HG02938 (cell line): ENCODE measurements around the gene ZBBX.
"Not testable (repeated sequence)": the region's sequence is repeated elsewhere in the genome, so short reads cannot be mapped to it uniquely, and the experiment has no call there.

Experiments
- ATAC-seq: cut with Tn5 transposase; IDR thresholded peaks from one replicate; pipeline ENCODE4 v1.9.1; 2021; ENCODE audit warnings: mild to moderate bottlenecking, moderate library complexity; ENCODE audit not compliant: unreplicated experiment

The ZBBX gene, protein sequence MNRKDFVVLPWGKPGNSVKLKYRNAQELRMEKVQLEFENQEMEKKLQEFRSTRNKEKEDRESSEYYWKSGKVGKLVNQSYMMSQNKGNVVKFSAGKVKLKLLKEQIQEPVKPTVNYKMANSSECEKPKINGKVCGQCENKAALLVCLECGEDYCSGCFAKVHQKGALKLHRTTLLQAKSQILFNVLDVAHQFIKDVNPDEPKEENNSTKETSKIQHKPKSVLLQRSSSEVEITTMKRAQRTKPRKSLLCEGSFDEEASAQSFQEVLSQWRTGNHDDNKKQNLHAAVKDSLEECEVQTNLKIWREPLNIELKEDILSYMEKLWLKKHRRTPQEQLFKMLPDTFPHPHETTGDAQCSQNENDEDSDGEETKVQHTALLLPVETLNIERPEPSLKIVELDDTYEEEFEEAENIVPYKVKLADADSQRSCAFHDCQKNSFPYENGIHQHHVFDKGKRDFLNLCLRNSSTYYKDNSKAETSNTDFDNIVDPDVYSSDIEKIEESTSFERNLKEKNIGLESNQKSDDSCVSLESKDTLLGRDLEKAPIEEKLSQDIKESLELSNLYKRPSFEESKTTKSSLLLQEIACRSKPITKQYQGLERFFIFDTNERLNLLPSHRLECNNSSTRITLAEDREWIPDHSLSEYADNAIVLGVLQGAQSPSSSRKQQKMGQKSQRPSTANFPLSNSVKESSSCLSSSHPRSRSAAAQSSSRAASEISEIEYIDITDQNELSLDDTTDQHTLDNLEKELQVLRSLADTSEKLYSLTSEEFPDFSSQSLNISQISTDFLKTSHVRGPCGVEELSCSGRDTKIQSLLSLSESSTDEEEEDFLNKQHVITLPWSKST

DNA sequence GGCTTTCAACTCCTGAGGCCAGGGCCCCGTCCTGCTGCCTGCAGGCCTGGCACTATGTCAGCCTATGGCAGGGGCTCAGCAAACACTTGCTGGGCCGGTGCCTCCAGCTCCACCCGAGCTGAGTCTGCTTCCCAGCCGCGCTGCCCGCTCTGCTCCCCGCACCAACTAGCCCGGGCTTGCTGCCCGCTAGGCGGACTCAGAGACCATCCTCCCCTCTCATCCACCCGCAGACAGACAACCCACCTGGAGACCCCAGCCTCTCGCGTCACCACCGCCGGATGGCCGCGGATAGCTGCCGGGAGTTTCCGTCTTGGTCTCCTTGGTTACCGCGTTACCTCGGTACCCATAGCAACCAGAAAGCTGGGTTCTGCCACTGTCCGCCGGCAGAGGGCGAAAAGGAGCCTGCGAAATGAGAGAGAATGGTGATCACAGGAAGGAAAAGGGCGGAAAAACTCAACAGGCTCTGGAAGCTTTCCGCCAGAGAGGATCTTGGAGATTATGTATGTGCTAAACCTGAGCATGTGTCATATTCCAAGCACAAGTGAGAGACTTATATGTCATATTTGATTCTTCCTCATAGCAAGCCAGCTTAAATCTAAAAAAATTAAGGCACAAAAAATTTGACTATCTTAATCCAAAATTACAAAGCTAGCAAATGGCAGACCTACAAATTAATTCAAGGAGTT lies at the start of gene ZBBX:
Gene ZBBX (minus strand): TSS at position 294 of the 686 bp plus-strand sequence. CDS start 7,396 bp downstream, outside the sequence.
- ATAC-seq = peak; percentile 100

DNA sequence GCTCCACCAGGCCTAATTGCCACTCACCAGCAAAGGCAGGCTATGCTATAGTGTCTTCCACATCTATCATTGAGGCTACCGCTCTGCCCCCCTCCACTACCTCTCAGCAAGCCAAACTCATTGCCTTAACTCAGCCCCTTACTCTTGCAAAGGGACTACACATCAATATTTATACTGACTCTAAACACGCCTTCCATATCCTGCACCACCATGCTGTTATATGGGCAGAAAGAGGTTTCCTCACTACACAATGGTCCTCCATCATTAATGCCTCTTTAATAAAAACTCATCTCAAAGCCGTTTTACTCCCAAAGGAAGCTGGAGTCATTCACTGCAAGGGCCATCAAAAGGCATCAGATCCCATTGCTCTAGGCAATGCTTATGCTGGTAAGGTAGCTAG lies 46.9 kb upstream of the ZBBX start:
- ATAC-seq = not testable (repeated sequence)

DNA sequence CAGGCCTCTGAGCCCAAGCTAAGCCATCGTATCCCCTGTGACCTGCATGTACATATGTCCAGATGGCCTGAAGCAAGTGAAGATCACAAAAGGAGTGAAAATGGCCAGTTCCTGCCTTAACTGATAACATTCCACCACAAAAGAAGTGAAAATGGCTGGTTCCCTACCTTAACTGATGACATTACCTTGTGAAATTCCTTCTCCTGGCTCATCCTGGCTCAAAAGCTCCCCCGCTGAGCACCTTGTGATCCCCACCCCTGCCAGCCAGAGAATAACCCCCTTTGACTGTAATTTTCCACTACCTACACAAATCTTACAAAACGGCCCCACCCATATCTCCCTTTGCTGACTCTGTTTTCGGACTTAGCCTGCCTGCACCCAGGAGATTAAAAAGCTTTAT lies 42.3 kb upstream of the ZBBX start:
- ATAC-seq = not testable (repeated sequence)

DNA sequence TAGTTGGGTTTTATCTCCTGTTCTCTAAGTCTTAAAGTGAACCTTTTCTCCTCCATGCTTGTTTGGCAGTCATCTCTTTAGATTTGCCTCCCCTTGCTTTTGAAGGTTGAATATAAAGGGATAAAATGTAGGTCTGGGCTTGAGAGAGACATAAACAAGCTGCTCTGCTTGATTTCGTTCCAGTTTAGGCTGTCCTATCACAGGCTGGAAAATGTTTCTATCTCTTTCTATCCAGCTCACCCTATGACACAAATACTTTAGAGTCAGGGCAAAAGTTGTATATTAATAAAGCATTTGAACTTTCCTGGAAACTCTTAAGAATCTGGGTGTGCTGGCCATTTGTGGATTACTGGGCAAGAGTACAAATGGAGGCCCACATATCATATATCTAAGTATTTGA lies 29.5 kb upstream of the ZBBX start:
- ATAC-seq = no peak

DNA sequence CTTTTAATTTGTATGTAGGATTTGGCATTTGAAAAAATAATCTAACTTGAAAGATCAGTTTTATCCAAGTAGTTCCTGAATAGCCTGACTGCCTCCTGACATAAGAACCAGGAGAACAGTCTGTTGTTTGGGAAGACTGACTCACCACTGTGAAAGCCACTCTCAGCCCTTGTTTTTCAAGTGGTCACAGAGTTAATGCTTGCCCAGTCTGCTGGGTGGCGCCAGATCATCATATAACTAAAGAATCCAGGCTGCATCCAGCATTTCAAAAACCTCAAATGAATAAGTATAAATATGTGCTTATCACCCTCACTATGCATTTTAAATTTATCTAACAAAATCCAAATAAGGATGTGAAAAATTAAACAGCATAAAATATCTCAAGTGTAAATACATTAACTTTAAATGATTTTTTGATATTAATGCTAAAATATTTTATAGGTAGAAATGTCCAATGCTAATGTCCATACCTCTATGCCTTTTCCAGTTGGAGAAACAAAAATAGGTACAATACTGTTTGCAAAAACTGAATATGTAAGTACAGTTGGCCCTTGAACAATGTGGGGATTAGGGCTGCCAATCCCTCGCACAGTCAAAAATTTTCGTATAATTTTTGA lies 26.9 kb upstream of the ZBBX start:
- ATAC-seq = no peak

DNA sequence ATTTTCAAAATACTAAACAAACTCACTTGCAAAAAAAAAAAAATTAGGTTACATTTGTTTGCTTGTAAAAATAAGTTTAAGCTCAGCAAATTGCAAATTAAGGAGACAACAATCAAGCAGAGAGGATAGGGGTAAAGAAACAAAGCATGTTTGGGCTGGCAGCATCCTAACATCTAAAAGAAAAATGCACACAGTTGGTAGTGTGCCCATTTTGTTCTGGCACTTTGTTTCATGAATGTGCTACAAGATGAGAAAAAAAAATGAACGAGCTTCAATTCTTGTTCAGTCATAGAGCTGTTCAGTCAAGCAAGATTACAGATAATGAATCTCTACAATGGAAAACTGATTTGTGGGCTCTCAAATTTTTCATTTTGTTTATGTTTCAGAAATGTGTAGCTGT lies 17.7 kb upstream of the ZBBX start:
- no peak for ATAC-seq

DNA sequence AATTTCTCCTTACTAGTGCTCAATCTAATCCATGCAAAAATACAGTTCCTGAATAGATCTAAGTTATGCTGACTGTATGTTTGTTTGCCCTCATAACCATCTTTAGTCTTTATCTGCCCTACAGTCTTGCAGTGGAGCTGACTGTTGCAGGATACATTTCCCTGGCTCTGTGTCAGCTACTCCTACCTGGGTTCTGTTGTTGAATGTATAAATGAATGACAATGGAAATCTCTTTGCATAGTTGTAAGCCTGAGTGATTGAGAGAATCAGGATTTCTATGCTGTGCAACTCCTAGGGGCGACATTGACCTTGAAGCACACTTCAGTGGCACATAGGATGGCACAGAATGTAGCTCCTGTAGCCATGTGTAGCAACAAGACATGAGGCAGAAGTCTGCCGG lies 16.0 kb upstream of the ZBBX start:
- ATAC-seq = no peak

DNA sequence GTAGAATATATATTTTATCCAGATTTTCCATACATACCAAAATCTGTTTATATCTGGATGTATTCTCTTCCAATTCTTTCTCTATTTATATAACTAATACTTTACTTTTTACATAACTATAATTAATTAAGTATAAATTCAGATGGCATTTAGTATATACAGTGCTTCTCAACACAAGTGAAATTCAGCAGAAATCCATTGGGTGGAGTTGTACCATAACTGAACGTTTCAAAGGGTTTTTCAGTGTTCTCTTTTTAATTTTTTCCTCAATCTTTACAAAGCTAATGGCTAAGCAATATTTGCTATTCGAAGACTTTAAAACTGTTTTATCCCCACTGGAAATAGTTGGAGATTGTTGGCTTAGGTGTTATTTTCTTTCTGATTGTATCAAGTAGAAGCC lies 13.9 kb upstream of the ZBBX start:
- no peak for ATAC-seq

DNA sequence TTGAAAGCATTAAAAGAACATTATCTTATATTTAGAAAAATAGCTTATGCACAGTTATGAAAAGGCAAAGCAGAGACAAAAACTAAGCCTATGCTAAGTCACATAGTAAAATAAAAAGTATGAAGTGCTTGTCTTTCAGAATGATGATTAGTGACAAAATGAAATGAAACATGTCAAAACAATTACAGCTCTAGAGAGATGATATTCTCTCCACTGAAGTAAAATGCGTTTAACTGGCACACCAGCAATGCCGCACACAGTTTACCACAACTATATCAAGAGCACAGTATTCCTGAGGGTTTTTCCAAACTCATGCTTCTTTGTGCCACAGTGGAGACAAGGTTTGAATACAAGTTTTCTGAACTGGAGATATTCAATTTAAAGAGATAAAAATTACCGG lies 2.1 kb upstream of the ZBBX start:
- ATAC-seq = no peak

DNA sequence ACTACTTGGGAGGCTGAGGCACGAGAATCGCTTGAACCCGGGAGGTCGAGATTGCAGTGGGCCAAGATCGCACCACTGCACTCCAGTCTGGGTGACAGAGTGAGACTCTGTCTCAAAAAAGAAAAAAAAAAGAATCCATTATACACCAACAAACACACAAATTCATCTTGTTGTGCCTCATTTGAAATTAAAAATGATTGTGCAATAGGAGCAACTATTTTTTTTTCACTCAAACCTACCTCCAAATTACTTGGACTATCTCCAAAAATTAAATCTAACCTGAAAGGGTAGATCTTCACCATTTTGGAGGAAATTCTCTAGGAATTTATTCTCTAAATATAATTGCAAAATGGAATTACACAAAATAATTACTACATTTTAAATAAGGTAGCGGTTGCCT lies 4.6 kb downstream of the ZBBX start:
- ATAC-seq = no peak

DNA sequence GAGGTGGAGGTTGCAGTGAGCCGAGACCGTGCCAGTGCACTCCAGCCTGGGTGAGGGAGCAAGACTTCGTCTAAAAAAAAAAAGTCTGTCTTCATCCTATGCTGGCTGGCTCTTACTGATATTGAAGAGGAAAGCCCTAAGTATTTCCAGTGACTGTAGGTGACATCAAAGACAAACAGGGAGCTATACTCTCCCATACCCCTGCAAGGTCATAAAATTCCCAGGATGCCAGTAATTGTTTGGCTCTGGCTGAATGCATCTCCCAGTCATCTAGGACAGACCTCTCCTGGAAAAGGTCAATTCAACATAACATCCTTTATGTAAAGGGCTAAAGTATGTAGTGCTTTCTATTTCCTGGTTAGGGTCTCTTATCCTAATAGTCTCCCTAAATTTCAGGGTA lies 8.0 kb downstream of the ZBBX start:
- no peak for ATAC-seq

DNA sequence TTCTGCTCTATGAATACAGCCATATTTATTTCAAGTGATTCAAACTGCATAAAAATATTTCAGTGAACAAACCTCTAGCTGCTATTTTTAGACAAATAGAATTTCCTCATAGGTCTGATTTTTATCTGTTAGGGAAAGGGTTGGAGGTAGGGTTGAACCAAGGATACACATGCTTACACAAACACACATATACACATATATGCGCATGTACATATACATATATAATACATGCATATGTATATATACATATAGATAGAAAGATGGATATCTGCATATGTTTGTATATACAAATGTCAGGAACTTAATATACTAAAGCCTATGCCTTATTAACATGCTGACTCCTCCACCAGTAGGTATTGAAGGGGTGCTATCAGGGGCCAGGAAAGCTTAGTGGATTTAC lies 18.1 kb downstream of the ZBBX start:
- no peak for ATAC-seq

DNA sequence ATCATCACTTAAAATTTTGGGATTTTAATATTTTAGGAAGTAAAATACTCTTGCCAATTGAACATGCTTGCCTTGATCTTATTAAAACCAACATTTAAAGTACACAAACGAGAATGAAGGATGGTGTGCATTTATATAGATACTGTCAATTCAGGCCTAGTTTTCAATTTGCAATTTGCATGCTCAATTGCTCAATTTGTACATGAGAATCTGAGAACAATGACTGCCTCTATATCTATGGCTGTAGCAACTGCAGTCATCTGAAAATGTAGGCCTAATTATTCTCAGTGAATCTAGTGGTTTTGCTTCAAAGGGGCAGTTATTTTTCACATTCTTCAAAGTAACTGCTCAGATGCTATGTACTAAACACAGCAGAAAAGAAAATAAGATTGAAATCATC lies 18.8 kb downstream of the ZBBX start:
- no peak for ATAC-seq

DNA sequence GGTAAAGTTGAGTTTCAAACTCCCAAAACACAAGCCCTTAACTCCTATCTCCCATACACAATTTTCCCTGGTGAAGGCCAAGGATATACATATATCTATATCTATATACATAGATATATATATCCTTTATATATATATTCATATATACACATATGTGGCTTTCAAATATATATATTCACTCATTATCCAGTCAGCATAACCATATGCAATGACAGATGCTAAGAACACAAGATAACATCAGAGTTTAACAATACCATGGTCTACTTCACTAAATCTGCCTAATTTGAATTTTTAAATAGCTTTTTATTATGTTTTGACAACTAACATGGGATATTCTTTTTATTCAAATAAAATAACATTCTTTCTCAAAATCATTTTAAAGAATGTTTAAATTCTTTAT lies 24.7 kb downstream of the ZBBX start:
- ATAC-seq = no peak

DNA sequence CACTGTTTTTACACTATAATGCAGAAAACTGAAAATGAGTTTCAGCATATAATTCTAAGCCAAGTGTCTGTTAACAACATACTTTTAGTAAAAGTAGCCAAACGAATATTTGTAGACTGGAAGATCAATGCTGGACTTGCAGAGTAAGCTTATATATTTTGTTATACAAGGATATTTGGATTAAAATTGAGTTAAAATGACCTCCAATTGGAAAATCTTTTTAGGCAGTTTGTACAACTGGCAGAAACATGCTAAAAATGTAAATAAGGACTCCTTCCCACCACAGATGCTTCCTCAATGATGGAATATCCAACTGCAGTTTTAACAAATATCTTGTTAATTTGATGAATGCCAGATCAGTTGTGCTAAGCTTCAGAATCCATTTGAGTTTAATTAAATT lies 25.3 kb downstream of the ZBBX start:
- ATAC-seq = no peak

DNA sequence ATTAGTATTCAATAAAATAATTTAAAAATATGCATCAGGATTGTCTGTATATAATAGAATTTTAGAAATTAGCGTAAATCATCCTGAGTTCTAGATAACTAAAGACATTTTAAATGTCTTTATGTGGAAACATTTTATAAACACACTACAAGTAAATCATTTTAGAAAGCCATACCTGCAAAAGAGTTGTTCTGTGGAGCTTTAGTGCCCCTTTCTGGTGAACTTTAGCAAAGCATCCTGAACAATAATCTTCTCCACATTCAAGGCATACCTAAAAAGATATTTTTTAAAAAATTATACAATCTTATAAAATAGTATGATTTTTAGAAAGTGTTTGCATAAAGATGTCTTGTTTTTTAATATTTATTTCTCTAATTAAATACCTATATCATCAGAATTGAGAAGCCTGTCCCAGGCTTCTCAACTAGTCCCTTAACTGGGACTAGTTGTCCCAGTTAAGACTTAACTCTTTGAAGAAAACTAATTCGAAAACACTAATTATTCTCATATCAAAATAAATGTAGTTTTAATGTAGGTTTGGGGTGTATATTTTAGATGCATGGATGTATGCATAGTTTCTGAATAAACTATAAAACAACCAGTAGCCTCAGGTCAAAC lies 29.7 kb downstream of the ZBBX start:
- no peak for ATAC-seq

DNA sequence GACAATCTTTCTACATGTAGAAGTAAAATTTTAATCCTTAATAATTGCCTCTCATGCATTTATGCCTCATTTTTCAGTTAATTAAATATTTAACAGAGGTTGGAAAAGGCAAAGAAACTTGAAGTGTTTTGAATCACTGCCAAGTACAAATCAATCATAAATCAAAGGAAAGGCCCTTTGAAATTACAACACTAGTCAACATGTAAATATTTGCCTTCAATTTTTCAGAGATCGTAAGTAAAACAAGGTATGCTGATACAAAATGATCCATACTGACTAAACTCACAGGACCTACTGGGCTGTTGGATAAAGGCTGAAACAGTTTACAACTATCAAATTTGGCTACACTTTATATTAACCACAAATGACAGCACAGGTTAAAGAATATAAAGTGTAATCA lies 33.9 kb downstream of the ZBBX start:
- ATAC-seq = no peak

DNA sequence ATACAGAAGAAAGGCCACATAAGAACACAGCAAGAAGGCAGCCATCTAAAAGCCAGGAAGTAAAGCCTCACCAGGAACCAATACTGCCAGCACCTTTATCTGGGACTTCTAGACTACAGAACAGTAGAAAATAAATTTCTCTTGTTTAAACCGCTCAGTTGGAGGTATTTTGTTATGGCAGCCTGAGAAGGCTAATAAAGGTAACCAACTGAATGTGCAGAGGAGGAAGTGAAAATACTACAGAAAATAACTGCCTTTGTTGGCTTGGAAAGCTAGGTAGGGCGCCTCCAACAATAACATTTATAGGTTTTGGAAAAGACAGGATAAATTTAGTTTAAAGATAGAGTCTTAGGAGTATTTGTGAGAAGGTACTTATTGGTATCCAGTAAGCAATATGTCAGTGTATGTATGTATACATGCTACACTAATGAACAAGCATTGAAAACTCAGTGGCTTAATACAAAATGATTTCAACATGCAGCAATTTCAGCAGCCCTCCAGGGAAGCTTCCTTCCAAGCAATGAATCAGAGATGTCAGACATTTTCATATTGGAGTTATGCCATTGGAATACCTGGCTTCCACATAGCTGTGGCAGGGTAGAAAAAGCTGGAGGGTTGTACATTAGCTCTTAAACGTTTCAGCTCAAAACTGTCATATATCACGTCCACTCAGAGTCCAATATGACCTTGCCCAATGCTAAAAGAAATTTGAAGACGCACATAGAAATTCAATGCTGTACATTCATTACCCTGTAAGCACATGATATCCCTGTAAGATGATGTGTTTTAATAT lies 48.9 kb downstream of the ZBBX start:
- ATAC-seq = no peak

DNA sequence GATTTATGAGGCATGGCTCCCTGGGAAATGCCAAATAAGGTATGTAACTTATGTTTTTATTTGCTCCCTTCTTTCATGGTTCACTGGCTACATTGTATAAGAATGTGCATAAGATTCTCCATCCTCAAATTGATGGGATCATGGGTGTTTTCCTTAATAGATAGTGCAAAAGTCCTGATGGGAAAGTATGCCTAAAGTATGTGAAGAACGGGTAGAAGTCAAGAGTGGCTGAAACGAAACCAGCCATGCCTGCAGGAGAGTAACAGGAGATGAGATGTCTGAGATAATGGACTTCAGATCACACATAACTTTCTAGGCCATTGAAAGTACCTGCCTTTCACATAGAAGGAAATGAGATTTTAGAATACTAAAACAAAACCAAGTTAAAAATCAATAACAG lies 56.5 kb downstream of the ZBBX start:
- ATAC-seq = no peak
